ENCODE measurements around the gene ATP5PO.

ATP5PO gene

GRCh38 chr21:33898586-33898985 is 17.0 kb downstream of the ATP5PO start:
- DNase-seq (ENCODE audit: low read depth): no peak

GRCh38 chr21:33897739-33898138 is 17.9 kb downstream of the ATP5PO start:
- DNase-seq (ENCODE audit: low read depth): no peak

DNA sequence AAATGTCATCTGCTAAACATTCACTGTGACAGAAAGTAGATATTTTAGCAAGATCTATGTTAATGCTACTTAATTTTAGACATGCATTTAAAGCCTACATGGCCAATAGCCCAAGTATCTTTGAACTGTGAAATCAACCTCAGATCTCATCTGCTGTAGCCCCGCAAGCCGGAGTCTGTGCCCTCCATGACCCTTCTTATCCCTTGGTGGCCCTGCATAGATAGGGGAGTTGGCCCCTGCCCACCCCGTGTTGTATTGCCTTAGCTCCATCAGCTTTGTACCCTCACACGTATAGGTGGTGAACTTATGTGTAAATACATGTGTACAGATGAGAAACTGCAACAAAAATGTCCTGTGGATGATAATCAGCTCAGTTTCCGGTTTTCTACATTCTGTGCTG is 18.5 kb downstream of the ATP5PO start:
- no peak for DNase-seq (ENCODE audit: low read depth)

DNA sequence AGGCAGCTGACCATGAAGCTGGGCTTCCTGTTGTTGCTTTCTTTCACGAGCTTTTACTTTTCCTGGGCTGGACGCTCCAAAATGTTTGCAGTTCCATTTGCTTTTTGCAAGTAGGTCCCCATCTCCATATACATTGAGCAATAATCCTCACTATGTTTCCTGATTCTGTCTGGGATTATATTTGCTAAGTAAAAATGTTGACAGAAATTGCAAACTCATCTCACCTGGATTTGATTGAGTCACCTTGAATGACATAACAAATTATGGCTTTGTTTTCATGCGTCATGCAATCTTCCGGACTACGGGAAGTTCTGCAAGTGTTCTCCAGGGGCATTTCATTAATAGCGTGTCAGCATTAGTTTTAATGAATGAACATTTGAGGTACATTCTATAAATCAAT is 18.9 kb downstream of the ATP5PO start:
- no peak for DNase-seq (ENCODE audit: low read depth)

GRCh38 chr21:33895356-33895755 is 20.2 kb downstream of the ATP5PO start:
- no peak for DNase-seq (ENCODE audit: low read depth)

DNA sequence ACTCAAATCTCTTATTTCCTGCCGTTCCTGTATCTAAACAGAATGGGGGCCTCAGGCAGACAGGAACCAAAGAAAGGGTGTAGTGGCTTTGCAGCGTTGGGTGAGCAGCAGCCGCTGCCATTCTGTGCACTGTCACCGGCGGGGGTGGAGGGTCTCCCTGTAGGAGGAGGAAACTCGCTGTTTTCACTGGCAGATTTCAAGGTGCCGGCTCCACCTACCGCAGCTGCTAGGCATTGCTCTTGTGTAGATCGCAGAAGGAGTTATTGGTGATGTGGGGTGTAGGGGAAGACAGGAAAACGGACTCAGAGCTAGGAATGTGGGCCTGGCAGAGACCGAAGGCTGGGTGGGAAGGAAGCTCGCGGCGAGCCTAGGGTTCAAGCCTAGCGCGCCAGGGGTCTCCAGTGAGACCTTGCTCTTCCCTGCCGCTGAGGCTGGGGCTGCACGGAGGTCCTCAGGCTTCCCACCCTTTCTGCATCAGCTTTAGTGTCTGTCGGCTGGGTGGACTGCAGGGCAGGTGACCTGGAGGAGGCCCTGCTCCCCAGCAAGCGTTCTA is 20.8 kb downstream of the ATP5PO start:
- DNase-seq (ENCODE audit: low read depth): peak; percentile 67

DNA sequence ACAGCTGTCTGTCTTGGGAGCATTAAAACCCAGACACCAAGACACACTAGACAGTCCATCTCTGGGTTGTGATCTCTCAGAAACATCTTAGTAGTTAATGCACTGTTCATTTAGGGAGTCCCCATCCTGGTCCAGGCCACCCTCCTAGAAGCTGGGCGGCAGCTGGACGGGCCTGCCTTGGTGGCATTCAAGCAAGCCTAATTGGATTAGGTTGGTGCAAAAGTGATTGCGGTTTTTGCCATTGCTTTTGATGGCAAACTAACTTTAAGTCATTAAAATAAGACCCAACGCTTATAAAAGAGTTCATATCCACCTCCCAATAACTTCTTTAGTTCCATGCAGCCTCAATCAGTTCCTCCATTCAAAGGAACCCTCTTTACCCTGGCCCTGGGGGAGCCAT is 21.7 kb downstream of the ATP5PO start:
- no peak for DNase-seq (ENCODE audit: low read depth)

DNA sequence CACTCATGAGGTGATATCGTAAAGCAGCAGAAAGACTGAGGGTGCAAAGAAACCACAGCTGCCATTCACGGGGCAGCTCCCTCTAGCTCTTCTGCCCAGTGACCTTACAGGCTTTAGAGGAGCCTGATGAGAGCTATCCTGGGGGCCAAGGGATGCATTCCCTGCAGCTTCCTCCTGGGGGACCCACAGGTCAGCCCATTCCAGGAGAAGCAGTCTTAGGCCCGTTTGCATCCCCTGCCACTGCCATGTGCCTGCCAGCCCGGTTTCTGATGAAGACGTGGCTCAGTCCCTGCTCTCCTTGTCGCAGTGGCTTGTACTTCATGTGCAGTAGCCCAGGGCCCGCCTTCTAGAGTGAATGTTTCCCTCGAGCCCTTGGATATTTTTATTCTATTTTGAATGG is 22.8 kb downstream of the ATP5PO start:
- DNase-seq (ENCODE audit: low read depth): no peak

DNA sequence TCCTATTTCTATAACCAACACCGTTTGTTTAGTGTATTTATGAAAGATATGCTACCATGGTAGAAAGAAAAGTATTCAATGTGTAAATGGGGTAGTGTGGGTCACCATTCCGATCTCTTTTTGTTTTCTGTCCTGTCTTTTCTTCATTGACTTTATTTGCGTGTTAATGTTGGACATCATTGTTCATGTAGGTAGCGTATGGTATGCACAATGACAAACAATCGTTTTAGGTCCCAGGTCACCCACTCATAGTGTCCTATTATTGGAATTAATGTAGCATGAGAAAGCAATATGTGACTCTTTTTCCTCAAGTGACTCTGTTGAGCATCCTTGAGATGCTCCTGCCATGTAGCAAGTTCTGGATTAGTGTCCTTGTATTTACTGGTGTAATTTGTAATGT is 25.4 kb downstream of the ATP5PO start:
- no peak for DNase-seq (ENCODE audit: low read depth)

DNA sequence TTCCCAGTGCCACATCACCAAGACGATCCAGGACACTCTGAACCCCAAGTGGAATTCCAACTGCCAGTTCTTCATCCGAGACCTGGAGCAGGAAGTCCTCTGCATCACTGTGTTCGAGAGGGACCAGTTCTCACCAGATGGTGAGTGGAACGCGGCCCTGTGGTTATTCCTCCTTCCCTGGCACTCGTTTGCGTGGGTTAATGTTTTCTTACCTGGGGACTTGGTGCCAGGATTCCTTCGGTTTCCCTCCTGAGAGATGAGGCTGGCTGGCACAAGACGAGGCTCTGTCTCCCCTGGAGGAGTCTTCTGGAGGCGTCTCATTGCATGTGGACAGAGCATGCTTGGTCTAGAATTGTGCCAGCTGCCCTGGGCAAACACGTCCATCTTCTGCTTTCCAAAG is 29.3 kb downstream of the ATP5PO start:
- no peak for DNase-seq (ENCODE audit: low read depth)

DNA sequence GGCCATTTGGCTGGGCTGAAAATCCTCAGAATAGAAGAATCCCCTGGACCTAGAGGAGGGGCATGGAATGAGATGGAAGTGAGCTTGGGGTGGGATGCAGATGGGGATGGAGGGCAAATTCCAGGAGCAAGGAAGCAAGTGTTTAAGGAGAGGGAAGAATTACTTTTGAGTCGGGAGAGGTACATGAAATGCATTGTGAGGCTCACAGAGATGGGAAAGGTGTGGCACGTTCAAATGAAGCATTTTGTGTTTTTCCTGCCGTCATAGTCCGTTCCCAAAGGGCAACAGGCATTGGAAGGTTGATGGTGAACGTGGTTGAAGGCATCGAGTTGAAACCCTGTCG is 30.5 kb downstream of the ATP5PO start:
- no peak for DNase-seq (ENCODE audit: low read depth)

DNA sequence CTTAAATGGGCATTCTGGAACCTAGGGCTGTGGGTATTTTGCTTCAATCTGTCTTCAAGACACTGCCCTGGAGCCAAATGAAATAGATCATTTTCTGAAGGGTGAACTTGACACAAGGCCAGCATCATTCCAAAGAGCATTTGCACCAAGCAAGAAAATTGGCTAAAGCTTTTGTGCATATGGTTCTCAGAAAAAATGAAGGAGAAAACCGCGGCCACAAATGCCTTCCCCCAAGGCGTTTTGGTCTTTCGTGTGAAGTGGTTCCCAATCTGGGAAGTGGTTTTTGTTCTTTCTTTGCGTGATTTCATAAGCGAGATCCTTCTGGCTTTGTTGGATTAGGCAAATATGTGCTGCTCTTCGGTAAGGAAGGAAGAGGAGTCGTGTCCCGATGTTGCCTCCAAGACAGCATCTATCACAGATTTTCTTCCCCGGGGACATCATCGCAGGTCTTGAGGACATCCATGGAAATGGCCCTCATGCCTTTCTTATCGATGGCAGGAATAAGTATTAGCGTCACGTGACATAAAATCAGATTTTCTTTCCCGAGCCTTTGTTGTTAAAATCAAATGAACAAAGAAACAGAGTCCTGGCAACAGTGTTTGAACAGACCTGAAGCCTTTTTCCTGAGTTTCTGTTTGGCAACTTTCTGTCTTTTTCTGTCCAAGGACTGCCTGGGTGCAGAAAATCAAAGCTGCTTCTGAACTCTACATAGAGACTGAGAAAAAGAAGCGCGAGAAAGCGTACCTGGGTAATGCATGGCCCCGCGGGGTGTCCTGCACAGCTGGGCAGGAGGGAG is 31.0 kb downstream of the ATP5PO start:
- DNase-seq (ENCODE audit: low read depth): no peak

DNA sequence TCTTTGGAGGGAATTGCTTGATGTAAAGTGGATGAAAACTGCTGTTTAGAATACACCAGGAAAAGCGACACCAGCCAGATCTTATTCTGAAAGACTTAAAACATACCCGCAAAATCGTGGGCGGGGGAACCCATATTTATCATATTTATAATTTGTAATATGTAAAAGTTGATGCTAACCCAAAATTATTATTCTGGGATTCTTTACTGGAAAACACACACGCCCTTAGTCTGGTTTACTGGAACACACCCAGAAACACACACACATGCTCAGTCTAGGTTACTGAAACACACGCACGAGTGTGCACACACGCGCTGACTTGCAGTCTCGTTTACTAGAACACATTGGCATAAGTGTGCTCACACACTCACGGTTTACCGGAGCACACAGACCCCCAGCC is 32.5 kb downstream of the ATP5PO start:
- no peak for DNase-seq (ENCODE audit: low read depth)

- DNase-seq (ENCODE audit: low read depth): no peak
Observed at GRCh38 chr21:33881689-33882440, 33.7 kb downstream of the ATP5PO start.

DNA sequence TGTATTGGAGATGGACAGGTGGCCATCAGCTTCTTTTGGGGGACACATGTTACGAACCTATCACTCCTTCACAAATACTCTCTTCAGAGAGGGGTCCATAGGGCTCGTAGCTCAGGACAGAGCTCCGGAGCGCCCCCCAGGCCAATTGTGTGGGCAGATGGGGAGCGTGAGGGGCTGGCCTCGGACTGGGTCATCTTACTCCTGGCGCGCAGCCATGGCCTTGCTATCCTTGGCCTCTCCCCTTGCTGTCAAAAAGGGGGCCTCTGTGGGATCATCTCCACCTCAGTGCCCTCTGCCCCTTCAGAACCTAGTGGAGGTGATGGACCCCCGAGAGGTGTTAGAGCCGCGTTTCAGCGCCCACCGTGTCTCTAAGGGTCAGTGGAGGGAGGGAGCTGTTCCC is 35.0 kb downstream of the ATP5PO start:
- no peak for DNase-seq (ENCODE audit: low read depth)

GRCh38 chr21:33878824-33879223 is 36.8 kb downstream of the ATP5PO start:
- no peak for DNase-seq (ENCODE audit: low read depth)

DNA sequence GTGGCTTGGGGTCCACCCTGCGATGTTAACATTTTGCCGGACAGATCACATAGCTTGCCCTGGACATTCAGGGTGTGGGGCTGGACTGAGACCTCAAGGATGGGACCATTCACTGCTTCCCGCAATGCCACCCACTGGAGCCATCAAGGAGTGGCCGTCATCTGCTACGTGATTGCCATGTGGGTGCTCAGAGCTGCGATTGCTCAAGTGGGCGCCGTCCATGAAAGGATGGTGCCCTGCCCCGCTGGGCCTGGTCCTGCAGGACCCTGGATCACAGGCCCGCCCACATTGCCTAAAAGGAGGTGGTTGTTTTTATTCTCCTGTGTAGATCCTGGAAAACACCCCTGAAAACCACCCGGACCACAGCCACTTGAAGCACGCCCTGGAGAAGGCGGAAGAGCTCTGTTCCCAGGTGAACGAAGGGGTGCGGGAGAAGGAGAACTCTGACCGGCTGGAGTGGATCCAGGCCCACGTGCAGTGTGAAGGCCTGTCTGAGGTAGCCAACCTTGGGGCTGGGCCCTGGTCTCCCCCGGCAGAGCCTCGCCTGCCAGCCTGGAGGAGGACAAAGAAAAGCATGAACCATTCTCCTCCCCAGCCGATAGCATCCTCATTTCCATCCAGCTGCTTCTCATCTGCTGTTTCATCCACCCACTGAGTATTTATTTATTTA is 40.4 kb downstream of the ATP5PO start:
- DNase-seq (ENCODE audit: low read depth): no peak

DNA sequence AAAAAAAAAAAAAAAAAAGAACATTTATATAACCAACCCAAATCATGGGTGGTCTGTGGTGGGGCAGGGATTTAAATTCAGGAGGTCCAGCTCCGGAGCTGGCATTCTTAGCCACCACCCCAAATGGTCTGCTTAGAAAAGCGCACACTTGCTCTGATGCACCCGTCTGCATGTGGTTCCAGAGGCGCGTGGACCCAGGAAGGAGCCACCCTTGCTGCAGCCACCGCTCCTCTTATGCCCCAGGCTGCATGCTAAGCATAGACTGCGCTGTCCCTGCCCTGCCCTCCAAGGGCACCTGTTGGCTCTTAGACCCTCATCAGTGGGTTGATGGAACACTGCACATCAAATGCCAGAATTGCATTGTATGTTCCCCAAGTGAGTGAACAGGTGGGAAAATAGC is 41.4 kb downstream of the ATP5PO start:
- DNase-seq (ENCODE audit: low read depth): no peak

- no peak for DNase-seq (ENCODE audit: low read depth)
Observed at GRCh38 chr21:33872881-33873515, 42.6 kb downstream of the ATP5PO start.

GRCh38 chr21:33871171-33871570 is 44.4 kb downstream of the ATP5PO start:
- no peak for DNase-seq (ENCODE audit: low read depth)

- no peak for DNase-seq (ENCODE audit: low read depth)
Observed at GRCh38 chr21:33870768-33871167, 44.8 kb downstream of the ATP5PO start.

DNA sequence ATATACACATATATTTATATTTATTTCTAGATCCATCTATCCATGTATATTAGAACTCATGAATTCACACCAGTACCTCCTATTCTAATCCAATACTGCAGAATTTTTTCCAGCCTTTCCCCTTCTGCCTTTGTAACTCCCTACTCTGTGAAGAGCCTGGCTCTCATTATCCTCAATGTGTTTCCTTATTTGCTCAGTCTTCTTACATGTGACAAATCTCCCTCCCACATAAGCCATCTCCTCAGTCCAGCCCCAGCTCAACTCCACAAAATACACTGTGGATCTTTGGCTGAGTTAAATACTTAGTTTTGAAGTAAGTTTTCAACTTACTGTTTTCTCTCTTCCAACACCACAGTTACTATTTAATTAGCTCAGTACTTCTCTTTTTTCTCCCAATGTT is 45.7 kb downstream of the ATP5PO start:
- no peak for DNase-seq (ENCODE audit: low read depth)

All from stimulated activated CD8-positive, alpha-beta memory T cell treated with anti-CD3 and anti-CD28 coated beads, Interleukin-4, amount 100 ng/mL, for 24 hours (primary cell).